ENCODE measurements around the gene ZNF280C.

DNA sequence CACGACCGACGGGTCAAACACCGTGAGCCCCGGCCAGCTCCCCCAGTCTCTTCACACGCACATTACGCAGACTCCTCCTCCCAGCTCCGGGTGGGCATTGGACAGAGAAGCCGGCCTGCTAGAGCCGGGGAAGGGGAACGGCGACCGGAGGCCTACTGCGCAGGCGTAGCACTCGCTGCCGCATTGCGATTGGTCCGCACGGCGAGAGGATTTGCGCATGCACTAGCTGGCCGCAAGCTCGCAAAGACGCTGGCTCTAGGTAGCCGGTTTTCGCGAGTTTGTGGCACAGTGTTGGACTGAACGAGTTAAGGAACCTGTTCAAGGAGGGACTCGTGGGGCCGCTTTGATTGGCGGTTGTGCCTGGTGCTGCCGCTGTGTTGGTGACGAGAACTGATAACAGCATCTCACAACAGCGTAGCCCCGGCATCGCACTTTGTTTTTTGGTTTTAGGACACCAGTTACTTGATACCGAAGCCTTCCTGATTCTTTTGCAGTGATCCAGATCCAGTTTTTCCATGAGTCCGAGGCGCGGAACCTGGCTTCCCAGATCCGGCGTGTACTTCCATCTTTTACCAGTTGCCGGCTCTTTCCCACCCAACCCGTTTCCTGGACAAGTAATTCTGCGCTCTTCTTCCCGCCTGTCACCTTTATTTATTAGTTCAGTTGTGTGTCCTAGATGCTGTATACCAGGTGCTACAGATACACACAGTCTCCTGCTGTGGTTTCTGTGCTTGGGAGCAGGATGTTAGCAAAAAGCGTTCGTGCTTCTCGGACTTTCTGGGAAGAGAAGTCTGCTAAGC, 102.8 kb downstream of the ZNF280C start, which contains the start of gene AIFM1:
- TF ChIP-seq, protein P1, sequence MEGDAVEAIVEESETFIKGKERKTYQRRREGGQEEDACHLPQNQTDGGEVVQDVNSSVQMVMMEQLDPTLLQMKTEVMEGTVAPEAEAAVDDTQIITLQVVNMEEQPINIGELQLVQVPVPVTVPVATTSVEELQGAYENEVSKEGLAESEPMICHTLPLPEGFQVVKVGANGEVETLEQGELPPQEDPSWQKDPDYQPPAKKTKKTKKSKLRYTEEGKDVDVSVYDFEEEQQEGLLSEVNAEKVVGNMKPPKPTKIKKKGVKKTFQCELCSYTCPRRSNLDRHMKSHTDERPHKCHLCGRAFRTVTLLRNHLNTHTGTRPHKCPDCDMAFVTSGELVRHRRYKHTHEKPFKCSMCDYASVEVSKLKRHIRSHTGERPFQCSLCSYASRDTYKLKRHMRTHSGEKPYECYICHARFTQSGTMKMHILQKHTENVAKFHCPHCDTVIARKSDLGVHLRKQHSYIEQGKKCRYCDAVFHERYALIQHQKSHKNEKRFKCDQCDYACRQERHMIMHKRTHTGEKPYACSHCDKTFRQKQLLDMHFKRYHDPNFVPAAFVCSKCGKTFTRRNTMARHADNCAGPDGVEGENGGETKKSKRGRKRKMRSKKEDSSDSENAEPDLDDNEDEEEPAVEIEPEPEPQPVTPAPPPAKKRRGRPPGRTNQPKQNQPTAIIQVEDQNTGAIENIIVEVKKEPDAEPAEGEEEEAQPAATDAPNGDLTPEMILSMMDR (IDR thresholded peaks at IDR 0.05): no peak
- TF ChIP-seq EP300 (IDR thresholded peaks at IDR 0.05) (no peak), POLR2A (IDR thresholded peaks at IDR 0.05) (peak; percentile 46)

All from ovary (tissue), 3 donors.